ENCODE measurements around the gene PACSIN2.

PACSIN2 gene

GRCh38 chr22:42881982-42882656 is 132.8 kb downstream of the PACSIN2 start:
- Histone ChIP-seq H3F3A (ENCODE audit: insufficient read depth, low read length) (no peaks in the 10 kb centered on the region), H4K20me1 (ENCODE audit: insufficient read depth, low read length) (no peaks in the 10 kb centered on the region), H3K4me2 (ENCODE audit: low read depth, low read length) (no peak overlapping the region), H3K36me3 (replicated peaks; ENCODE audit: insufficient read depth, low read length) (no peaks in the 10 kb centered on the region), H3K27me3 (replicated peaks; ENCODE audit: insufficient read depth, low read length) (no peaks in the 10 kb centered on the region), H3K4me1 (ENCODE audit: low read length) (no peaks in the 10 kb centered on the region), H3K9me2 (replicated peaks; ENCODE audit: insufficient read depth, low read length) (no peaks in the 10 kb centered on the region), H3K27ac (ENCODE audit: low read length) (no peak overlapping the region), H3K4me3 (ENCODE audit: low read length) (no peak overlapping the region), H2AFZ (ENCODE audit: low read length) (no peak overlapping the region), H3K9ac (ENCODE audit: low read length) (no peak overlapping the region), H3K79me2 (ENCODE audit: low read length) (no peaks in the 10 kb centered on the region), H3K9me3 (replicated peaks; ENCODE audit: insufficient read depth, low read length) (no peaks in the 10 kb centered on the region)
- TF ChIP-seq EZH2phosphoT487 (IDR thresholded peaks at IDR 0.05; ENCODE audit: low read length), result no peak
- no peak for TF ChIP-seq EZH2 (optimal IDR thresholded peaks at IDR 0.05; ENCODE audit: low read depth, low read length)
- TF ChIP-seq CTCF (IDR thresholded peaks at IDR 0.05; ENCODE audit: low read length), result no peak
- no peak for DNase-seq

GRCh38 chr22:42881298-42881697 is 133.7 kb downstream of the PACSIN2 start:
- TF ChIP-seq EZH2phosphoT487 (IDR thresholded peaks at IDR 0.05; ENCODE audit: low read length) (no peak), CTCF (IDR thresholded peaks at IDR 0.05; ENCODE audit: low read length) (no peak), EZH2 (optimal IDR thresholded peaks at IDR 0.05; ENCODE audit: low read depth, low read length) (no peak)
- Histone ChIP-seq H2AFZ (ENCODE audit: low read length) (no peak overlapping the region), H3F3A (ENCODE audit: insufficient read depth, low read length) (no peaks in the 10 kb centered on the region), H3K9ac (ENCODE audit: low read length) (no peak overlapping the region), H3K9me2 (replicated peaks; ENCODE audit: insufficient read depth, low read length) (no peaks in the 10 kb centered on the region), H4K20me1 (ENCODE audit: insufficient read depth, low read length) (no peaks in the 10 kb centered on the region), H3K4me2 (ENCODE audit: low read depth, low read length) (no peak overlapping the region), H3K36me3 (replicated peaks; ENCODE audit: insufficient read depth, low read length) (no peaks in the 10 kb centered on the region), H3K4me1 (ENCODE audit: low read length) (no peaks in the 10 kb centered on the region), H3K4me3 (ENCODE audit: low read length) (no peak overlapping the region), H3K9me3 (replicated peaks; ENCODE audit: insufficient read depth, low read length) (no peaks in the 10 kb centered on the region), H3K27ac (ENCODE audit: low read length) (no peak overlapping the region), H3K79me2 (ENCODE audit: low read length) (no peaks in the 10 kb centered on the region), H3K27me3 (replicated peaks; ENCODE audit: insufficient read depth, low read length) (no peaks in the 10 kb centered on the region)
- no peak for DNase-seq

GRCh38 chr22:42880815-42881214 is 134.1 kb downstream of the PACSIN2 start:
- TF ChIP-seq EZH2phosphoT487 (IDR thresholded peaks at IDR 0.05; ENCODE audit: low read length) (no peak), CTCF (IDR thresholded peaks at IDR 0.05; ENCODE audit: low read length) (no peak), EZH2 (optimal IDR thresholded peaks at IDR 0.05; ENCODE audit: low read depth, low read length) (no peak)
- Histone ChIP-seq H3K9me2 (replicated peaks; ENCODE audit: insufficient read depth, low read length) (no peaks in the 10 kb centered on the region), H3K79me2 (ENCODE audit: low read length) (no peaks in the 10 kb centered on the region), H3K9me3 (replicated peaks; ENCODE audit: insufficient read depth, low read length) (no peaks in the 10 kb centered on the region), H4K20me1 (ENCODE audit: insufficient read depth, low read length) (no peaks in the 10 kb centered on the region), H3K4me3 (ENCODE audit: low read length) (no peak overlapping the region), H3K36me3 (replicated peaks; ENCODE audit: insufficient read depth, low read length) (no peaks in the 10 kb centered on the region), H3K4me1 (ENCODE audit: low read length) (no peaks in the 10 kb centered on the region), H3K4me2 (ENCODE audit: low read depth, low read length) (no peak overlapping the region), H3K9ac (ENCODE audit: low read length) (no peak overlapping the region), H3K27ac (ENCODE audit: low read length) (no peak overlapping the region), H3K27me3 (replicated peaks; ENCODE audit: insufficient read depth, low read length) (no peaks in the 10 kb centered on the region), H3F3A (ENCODE audit: insufficient read depth, low read length) (no peaks in the 10 kb centered on the region), H2AFZ (ENCODE audit: low read length) (no peak overlapping the region)
- no peak for DNase-seq

All from MM.1S (cell line).